ENCODE measurements around the gene GSG1L.

GSG1L gene

GRCh38 chr16:28001184-28001583 is 62.3 kb downstream of the GSG1L start:
- Histone ChIP-seq H3K36me3 (no peaks in the 10 kb centered on the region), H3K9me3 (ENCODE audit: severe bottlenecking) (no peaks in the 10 kb centered on the region), H3K4me3 (ENCODE audit: low read depth, low read length) (no peak overlapping the region), H3K27ac (no peak overlapping the region), H3K27me3 (ENCODE audit: insufficient read depth, low read depth, severe bottlenecking) (no peaks in the 10 kb centered on the region)
- no peak for TF ChIP-seq CTCF (IDR thresholded peaks at IDR 0.05; ENCODE audit: low read depth, low read length)
- no peak for DNase-seq

GRCh38 chr16:28000314-28001169 is 63.0 kb downstream of the GSG1L start:
- no peaks in the 10 kb centered on the region for H3K36me3 ChIP-seq
- DNase-seq: no peak
- H3K27me3 ChIP-seq (ENCODE audit: insufficient read depth, low read depth, severe bottlenecking): no peaks in the 10 kb centered on the region
- no peak overlapping the region for H3K4me3 ChIP-seq (ENCODE audit: low read depth, low read length)
- TF ChIP-seq CTCF (IDR thresholded peaks at IDR 0.05; ENCODE audit: low read depth, low read length): no peak
- H3K9me3 ChIP-seq (ENCODE audit: severe bottlenecking): no peaks in the 10 kb centered on the region
- no peak overlapping the region for H3K27ac ChIP-seq

GRCh38 chr16:27999687-28000086 is 63.8 kb downstream of the GSG1L start:
- H3K27me3 ChIP-seq (ENCODE audit: insufficient read depth, low read depth, severe bottlenecking): no peaks in the 10 kb centered on the region
- DNase-seq: no peak

GRCh38 chr16:27995378-27995777 is 68.1 kb downstream of the GSG1L start:
- Histone ChIP-seq H3K36me3 (no peaks in the 10 kb centered on the region), H3K9me3 (ENCODE audit: severe bottlenecking) (peaks cover 4% of the 10 kb centered on the region), H3K27me3 (ENCODE audit: insufficient read depth, low read depth, severe bottlenecking) (no peaks in the 10 kb centered on the region), H3K27ac (no peak overlapping the region), H3K4me3 (ENCODE audit: low read depth, low read length) (no peak overlapping the region)
- DNase-seq: no peak
- no peak for TF ChIP-seq CTCF (IDR thresholded peaks at IDR 0.05; ENCODE audit: low read depth, low read length)

More at GRCh38 chr16:27999687-28000086, 63.8 kb downstream of the GSG1L start:
- no peak for TF ChIP-seq CTCF (IDR thresholded peaks at IDR 0.05; ENCODE audit: low read depth, low read length)
- Histone ChIP-seq H3K9me3 (ENCODE audit: severe bottlenecking) (no peaks in the 10 kb centered on the region), H3K27ac (no peak overlapping the region), H3K36me3 (no peaks in the 10 kb centered on the region), H3K4me3 (ENCODE audit: low read depth, low read length) (no peak overlapping the region)

- Histone ChIP-seq H3K36me3 (no peaks in the 10 kb centered on the region), H3K27ac (no peak overlapping the region), H3K9me3 (ENCODE audit: severe bottlenecking) (peaks cover 4% of the 10 kb centered on the region), H3K27me3 (ENCODE audit: insufficient read depth, low read depth, severe bottlenecking) (no peaks in the 10 kb centered on the region), H3K4me3 (ENCODE audit: low read depth, low read length) (no peak overlapping the region)
- TF ChIP-seq CTCF (IDR thresholded peaks at IDR 0.05; ENCODE audit: low read depth, low read length): no peak
- no peak for DNase-seq
Measured at GRCh38 chr16:27994686-27995085, 68.8 kb downstream of the GSG1L start.
